HG03378 (cell line): ENCODE results near the gene MKNK2.

ENCODE experiments used
- ATAC-seq: cut with Tn5 transposase; IDR thresholded peaks from one replicate; pipeline ENCODE4 v1.9.1; 2021; ENCODE audit warnings: mild to moderate bottlenecking, moderate library complexity; ENCODE audit not compliant: unreplicated experiment

The MKNK2 gene

DNA sequence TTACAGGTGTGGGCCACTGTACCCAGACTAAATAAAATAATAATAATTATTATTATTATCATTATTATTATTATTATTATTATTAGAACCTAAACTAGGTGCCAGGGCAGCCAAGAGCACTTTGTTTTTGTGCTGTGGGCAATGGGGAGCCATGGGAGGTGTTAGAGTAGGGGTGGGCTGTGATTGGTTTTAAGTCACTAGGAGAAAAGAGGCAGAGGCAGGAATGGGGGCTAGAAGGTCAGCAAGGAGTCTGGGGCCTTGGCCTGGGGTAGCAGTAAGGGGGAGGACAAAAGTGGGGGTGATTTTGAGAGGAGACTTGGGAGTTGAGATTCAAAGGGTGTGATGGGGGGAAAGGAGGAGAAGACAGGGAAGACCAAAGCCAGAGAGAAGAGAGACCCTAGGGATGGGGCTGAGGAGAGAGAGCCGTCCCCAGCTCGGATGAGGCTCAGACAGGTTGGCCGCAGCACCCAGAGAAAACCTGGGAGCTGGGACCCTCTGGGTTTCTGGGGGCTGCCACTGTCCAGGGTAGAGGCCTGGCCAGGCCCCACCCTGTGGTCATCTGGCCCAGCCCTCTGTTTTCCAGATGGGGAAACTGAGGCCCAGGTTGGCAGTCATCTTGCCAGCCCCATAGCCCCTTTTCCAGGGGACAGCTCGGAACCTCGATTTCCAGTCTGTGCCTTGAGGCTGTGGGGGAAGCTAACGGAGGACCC is 17.8 kb downstream of the MKNK2 start:
- ATAC-seq = no peak

DNA sequence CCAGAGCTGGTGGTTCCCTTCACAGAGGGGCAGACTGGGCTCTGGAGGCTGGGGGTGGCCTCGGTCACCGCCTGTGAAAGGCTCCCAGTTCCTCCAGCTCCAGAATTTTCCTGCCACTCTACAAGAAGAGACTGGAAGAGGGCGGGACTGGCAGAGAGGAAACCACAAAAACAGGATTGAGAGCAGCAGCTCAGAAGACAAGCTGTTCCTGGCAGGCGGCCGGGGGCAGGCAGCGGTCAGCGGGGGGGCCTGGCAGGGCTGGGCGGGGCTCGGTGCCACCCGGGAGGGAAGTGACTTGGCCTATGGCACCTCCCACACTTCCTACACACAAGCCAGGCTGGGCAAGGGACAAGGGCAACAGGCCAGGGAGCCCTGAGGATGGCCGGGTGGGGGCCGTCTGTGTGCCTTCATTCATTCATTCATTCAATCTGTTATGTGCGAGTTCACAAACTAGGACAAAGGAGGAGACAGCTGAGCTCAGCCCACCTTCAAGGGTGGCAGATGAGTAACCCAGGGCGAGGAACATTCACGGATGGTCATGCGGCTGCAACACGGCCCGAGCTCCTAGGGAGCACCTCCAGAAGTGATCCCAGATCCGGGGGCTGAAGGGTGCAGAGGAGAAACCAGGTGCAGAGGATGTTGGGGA is 18.6 kb downstream of the MKNK2 start:
- ATAC-seq = no peak

DNA sequence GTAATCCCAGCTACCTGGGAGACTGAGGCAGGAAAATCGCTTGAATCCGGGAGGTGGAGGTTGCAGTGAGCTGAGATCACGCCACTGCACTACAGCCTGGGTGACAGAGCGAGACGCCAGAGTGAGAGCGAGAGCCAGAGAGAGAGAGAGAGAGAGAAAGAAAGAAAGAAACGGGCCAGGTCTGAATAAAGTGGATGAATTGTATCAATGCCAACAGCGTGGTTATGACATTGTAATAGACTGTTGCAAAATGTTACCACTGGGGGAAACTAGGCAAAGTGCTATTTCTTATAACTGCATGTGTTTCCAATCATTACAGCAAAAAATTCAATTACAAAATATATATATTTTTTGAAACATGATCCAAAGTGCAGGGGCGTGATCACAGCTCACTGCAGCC is 23.7 kb downstream of the MKNK2 start:
- no peak for ATAC-seq

DNA sequence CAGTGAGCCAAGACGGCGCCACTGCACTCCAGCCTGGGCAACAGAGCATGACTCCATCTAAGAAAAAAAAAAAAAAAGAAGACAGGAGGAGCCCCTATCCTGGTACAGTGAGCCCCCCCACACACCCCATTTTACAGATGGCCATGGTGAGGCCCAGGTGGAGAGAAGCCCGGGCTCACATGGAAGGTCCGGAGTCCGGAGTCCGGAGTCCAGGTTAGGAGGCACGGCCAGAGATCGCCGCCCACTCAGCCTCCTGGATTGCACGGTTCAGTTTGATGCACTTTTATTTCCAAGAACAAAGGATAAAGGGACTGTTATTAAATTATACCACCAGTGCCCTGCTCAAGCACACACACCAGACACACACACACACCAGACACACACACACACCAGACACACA is 24.3 kb downstream of the MKNK2 start:
- no peak for ATAC-seq

DNA sequence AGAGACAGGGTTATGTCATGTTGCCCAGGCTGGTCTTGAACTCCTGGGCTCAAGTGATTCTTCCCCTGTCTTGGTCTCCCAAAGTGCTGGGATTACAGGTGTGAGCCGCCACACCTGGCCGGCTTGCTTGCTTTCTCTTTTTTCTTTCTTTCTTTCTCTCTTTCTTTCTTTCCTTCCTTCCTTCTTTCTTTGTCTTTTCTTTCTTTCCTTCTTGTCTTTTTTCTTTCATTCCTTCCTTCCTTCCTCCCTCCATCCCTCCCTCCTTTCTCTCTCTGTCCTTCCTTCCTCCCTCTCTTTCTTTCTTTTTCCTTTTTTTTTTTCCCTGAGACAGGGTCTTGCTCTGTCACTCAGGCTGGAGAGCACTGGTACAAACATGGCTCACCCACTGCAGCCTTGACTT is 28.8 kb downstream of the MKNK2 start:
- no peak for ATAC-seq

DNA sequence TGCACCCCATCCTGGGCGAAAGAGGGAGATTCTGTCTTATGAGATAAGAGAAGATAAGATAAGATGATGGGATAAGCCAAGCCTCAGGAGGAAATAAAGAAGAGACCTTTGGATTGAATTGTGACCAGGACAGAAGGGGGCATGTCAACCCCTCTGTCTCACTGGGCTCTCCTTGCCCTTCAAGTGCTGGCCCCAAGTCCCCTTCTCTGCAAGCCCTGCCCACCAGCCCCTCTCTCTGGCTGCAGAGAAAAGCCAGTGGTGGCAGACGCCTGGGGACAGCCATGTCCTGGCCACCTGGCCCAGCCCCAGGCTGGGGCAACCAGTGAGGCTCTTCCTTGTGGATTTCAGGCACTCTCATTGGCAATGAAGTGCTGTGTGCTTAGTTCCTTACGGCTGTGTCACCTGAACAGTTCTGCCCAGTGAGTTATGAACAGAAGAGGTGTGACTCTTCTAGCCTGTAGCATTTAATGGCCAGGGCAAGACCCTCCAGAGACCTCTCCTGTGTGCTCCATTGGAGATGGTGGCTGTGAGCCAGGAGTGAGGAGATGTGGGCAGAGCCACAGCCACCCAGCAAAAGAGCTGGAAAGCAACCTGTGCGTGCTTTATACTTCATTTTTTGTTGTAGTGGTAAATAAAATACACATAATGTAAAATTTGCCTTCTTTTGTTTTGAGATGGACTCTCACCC is 29.4 kb downstream of the MKNK2 start:
- ATAC-seq = no peak

DNA sequence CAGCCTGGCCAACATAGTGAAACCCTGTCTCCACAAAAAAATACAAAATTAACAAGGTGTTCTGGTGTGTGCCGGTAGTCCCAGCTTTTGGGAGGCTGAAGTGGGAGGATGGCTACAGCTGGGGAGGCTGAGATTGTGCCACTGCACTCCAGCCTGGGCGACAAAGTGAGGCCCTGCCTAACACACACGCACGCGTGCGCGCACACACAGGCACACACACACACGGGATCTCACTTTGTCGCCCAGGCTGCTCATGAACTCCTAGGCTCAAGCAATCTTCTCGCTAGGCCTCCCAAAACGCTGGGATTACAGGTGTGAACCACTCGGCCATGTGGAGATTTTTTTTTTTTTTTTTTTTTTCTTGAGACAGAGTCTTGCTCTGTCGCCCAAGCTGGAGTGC is 32.3 kb downstream of the MKNK2 start:
- ATAC-seq = no peak

DNA sequence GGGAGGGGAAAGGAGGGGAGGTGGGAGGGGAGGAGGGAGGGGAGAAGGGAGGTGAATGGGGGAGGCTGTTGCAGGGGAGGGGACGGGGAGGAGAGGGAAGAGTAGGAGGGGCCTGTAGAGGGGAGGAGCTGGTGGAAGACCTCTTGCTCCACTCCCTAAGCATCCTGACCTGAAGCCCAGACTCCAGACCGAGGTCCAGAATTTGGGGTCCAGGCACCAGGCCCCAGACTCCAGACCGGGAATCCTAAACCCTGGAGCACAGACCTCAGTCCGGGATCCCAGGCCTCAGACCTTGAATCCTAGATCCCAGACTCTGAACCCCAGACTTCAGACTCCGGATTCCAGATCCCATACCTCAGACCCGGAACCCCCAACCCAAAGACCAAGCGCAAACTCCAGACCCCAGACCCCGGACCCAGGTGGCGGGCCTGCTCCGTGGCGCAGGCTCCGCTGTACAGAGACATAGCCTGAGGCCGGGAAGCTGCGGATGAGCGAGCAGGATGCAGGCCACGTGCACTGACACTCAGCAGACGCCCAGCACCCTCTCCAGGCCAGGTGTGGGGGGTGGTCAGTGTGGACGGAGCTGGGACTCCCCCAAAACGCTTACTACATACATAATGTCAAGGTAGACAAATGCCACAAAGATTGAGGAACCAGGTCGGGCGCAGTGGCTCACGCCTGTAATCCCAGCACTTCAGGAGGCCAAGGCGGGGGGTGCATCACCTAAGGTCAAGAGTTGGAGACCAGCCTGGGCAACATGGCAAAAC is 34.8 kb downstream of the MKNK2 start:
- ATAC-seq = no peak

DNA sequence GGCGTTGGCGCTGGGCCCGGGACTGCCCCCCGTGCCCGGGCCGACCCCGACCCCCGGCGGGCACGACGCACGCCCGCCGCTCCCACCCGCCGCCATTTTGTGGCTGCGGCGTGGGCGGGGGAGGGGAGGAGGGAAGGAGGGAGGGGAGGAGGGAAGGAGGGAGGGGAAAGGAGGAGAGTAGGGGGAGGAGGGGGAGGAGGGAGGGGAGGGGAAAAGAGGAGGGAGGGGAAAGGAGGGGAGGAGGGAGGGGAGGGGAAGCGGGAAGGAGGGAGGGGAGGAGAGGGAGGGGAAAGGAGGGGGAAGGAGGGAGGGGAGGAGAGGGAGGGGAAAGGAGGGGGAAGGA is 35.5 kb downstream of the MKNK2 start, which contains the start of gene BTBD2:
BTBD2 (minus strand) TSS at position 107 of the 343 bp plus-strand sequence; CDS start at position 96, 11 bp downstream.
- ATAC-seq = no peak

DNA sequence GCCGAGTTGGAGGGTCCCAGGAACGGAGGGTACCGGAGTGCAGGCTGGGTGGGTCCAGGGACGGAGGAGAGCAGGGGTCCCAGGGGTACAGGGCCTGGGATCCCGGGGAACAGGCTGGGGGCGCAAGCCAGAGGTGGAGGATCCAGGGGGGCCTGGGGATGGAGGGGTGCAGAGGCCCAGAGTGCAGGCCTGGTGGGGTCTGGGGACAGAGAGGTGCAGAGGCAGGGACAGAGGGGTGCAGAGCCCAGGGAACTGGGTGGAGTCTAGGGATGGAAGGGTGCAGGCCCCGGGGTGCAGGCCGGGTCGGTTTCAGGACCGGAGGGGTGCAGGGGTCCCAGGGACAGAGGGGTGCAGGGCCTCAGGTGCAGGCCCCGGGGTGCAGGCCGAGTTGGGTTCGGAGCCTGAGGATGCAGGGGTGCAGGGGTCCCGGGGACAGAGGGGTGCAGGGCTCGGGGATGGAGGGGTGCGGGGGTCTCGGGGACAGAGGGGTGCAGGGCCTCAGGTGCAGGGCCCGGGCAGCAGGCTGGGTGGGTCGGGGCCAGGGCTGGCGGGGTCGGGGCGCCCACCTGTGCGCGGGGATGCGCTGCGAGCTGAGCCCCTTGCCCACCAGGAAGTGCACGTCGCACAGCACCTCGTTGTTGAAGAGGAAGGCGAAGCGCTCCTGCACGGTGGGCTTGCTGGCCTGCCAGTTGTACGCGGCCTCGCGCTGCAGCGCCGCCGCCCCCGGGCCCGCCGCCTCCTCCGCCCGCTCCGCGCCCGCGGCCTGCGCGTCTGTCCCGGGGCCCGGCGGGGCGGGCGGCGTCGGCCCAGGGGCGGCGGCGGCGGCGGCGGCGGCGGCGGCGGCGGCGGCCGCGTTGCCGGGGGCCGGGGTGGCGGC is 36.1 kb downstream of the MKNK2 start:
- no peak for ATAC-seq

DNA sequence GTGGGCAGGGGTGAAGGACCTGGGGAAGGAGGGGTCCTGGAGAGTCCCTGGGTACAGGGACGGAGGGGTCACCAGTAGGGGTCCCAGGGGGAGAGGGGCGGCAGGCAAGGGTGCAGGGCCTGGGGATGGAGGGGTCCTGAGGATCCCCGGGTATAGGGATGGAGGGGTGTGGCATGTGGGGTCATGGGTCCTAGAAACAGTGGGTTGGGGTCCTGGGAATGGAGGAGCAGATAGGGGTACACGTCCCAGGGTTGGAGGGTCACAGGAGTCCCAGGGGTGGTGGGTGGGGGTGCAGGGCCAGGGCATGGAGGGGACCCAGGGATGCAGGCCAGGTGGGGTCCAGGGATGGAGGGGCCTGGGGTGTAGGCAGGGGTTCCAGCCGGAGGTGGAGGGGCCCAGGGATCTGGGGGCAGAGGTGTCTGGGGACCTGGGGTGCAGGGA is 36.9 kb downstream of the MKNK2 start:
- no peak for ATAC-seq

DNA sequence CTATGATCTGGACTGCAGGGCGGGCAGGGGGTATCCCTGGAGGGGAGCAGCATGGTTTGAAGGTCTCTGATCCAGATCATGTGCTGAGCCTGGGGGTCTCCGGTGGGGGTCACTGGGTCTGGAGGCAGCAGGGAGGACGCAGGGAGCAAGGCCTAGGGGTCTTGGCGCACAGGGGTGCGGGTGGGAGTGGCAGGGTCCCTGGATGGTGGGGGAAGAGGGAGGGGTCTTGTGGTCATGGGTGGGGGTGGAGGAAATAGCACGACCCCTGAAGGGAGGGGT is 37.4 kb downstream of the MKNK2 start:
- ATAC-seq = no peak

DNA sequence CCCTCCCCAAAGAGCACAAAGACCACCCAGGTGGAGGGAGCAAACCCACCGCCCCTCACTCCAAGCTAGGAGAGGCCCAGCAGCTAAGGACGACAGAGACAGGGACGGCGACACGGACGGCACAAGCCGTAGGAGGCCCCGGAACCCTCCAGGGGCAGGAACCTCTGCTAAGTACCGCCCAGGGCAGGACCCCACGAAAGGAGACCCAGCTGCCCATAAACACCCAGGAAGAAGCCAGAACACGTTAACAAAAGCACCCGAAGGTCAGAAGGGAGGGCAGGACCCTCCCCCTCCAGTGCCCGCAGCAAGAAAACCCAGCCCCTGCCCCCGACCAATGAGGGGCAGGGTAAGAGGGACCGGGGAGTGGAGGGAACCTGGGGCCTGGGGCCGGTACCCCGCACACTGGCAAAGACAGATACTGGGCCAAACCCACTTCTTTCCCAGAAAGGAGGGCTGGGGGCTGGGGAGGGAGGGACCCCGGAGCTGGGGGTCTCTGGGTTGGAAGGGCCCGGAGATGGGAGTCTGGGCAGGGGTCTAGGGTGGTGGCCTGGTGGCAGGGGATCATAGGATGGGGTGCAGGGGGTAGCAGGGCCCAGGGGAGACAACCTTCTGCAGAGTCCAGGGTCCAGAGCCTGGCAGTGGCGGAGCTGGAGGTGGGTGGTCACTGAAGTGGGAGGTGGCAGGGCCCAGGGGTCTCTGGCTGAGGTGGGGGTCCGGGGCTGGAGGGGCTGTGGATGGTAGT is 37.9 kb downstream of the MKNK2 start:
- no peak for ATAC-seq

DNA sequence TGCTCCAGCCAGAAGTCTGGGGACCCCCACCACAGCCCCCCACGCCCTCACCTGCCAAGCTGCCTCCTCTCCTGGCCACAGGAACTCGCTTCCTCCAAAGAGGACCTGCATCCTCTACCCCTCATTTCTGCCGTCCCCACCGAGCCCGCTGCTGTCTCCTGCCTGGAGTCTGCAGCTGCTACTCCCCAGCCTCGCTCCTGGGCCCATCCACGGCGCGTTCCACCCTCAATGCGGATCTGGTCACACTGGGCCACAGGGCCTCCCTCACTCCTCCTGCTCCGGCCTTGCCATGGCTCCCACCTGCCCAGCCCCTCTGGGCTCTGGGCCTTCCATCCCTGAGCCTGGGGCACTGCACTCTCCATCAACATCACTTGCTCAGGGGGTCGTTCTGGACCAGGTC is 39.9 kb downstream of the MKNK2 start:
- ATAC-seq = no peak

DNA sequence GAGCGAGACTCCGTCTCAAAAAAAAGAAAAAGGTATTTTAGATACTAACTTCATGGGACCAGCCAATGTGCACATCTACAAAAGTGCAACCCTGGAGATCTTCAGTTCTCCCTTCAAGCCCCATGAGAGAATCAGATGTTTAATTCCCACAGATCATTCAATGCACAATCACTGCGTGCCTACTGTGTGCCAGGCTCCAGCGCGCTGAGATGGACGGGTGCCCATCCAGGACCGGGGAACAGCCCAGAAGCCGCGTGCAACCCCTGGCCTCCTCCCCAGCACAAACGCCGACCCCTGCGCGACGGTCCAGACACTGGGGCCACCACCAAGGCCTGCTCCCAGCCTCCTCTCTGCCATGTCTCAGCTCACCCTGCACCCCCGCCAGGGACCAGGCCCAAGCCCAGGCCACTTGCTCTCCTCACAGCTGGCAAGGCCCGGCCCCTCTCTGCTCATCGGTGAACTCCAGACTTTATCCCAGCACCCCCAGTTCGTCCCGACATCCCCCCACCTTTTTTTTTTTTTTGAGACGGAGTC is 40.8 kb downstream of the MKNK2 start:
- ATAC-seq = no peak

DNA sequence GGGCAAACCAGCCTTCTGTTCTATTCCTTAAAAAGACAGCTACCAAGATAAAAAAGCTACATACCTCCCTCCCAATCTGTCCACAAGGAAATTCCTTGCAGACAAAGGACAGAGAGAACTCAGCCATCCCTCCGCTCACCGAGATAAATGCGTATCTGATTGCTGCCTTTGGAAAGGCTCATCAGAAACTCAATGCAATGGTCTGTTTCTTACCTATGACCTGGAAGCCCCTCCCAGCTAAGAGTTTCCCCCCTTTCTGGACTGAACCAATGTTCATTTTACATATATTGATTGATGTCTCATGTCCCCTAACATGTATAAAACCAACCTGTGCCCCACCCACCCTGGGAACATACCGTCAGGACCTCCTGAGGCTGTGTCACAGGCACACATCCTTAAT is 47.2 kb downstream of the MKNK2 start:
- no peak for ATAC-seq

DNA sequence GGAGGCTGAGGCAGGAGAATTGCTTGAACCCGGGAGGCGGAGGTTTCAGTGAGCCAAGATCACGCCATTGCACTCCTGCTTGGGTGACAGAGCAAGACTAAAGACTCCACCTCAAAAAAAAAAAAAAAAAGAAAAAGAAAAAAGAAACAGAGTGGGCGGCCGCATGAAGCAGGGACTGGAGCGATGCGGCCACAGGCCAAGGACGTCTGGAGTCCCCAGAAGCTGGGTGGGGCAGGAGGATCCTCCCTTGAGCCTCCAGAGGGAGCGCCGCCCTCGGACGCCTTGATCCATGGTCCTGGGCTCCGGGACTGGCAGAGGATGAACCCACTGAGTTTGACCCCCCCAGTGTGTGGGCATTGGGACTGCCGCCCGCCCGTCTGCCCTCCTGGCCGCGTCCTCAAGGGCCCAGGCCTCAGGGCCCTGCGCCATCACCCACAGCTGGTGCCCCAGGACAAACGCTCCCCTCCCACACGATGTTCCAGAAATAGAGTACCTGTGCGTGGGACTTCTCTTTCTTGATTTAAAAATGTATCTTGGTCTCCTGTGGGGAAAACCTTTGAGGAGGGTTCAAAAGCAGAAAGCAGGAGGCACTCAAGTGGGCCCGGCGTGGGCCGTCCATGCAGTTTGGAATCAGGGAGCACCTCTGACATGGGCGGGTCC is 51.1 kb downstream of the MKNK2 start:
- ATAC-seq = no peak

DNA sequence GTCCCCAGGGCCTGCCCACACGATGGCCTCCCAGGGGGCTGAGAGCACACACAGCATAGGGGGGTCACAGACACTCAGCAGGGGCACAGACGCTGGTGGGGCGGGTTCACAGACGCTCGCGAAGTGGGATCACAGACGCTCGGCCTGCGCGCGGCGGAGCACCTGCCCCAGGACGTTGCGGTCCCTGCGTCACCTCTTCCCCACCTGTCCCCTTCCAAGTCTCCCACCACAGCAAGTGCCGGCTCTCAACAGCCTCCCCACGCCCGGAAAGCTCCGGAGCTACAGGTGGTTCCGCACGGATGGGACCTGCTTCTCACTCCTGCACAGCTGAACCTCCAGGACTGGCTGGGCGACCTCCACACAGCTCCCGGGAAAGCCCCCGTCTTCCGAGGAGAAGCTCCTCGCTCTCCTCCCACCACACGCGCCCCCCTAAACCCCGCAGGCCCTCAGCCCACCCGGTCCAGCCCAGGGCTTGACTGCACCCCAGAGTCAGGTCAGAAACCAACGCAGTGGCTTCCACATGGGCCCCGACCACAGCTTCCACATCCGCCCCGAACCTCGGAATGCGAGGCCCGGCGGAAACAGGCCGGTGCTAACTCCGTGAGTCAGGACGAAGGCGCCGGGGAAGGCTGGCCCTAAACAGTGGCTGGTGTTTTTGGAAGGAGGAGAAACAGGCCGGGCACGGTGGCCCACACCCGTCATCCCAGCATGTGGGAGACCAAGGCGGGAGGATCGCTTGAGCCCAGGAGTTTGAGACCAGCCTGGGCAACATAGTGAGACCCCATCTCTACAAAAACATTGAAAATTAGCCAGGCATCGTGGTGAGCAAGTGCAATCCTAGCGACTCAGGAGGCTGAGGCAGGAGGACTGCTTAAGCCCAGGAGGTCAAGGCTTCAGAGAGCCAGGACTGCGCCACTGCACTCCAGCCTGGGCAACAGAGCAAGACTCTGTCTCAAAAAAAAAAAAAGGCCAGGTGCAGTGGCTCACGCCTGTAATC is 52.0 kb downstream of the MKNK2 start:
- ATAC-seq = no peak
